Suprapubic skin (tissue), 4 donors: ENCODE measurements around the gene KANK4. TPM values are rescaled to one million over a fixed set of nuclear protein-coding genes. Genes with fewer than 3 reads are reported as not detected.

ENCODE experiments used
- DNase-seq, 2 donors: peaks; one replicate each; pipeline ENCODE4 v3.0.0-alpha.2; 2019; ENCODE audit warnings: low spot score in 2 of 2
- H3K27ac ChIP-seq: fragments of 200-600 bp; sonication (generic); one replicate; pipeline ENCODE4 v1.5.1; 2019
- H3K27me3 ChIP-seq: fragments of 200-600 bp; sonication (generic); one replicate; pipeline ENCODE4 v1.5.1; 2019
- H3K36me3 ChIP-seq: fragments of 200-600 bp; sonication (generic); one replicate; pipeline ENCODE4 v1.5.1; 2019
- H3K4me1 ChIP-seq: fragments of 200-600 bp; sonication (generic); one replicate; pipeline ENCODE4 v1.5.1; 2019
- H3K4me3 ChIP-seq: fragments of 200-600 bp; sonication (generic); one replicate; pipeline ENCODE4 v1.5.1; 2019; ENCODE audit warnings: mild to moderate bottlenecking
- H3K9me3 ChIP-seq: fragments of 200-600 bp; sonication (generic); one replicate; pipeline ENCODE4 v1.5.1; 2019
- EP300 ChIP-seq: sonication (generic); formaldehyde crosslinking; IDR thresholded peaks from one replicate; pipeline ENCODE4 v1.6.1; 2017; ENCODE audit warnings: antibody characterized with exemption
- POLR2A ChIP-seq, 2 donors: fragments of 450-650 bp; IDR thresholded peaks; one replicate each; pipeline ENCODE4 v1.6.1; 2017; ENCODE audit warnings: antibody characterized with exemption in 2 of 2, mild to moderate bottlenecking in 2 of 2, moderate library complexity in 2 of 2
- POLR2AphosphoS5 ChIP-seq, 3 donors: sonication (generic); formaldehyde crosslinking; IDR thresholded peaks; one replicate each; pipeline ENCODE4 v1.6.1; 2017; ENCODE audit warnings: antibody characterized with exemption in 3 of 3
- WGBS: methylation state at CpG from one replicate; pipeline ENCODE4 v1.1.5; 2018; 5-methylcytosine and 5-hydroxymethylcytosine counted together
- total RNA-seq, 4 donors: library from RNA; depleted of rRNA; stranded (reverse); fragments of >200 nt; gene quantifications; one replicate each; pipeline ENCODE4 v1.1.0, GENCODE V29; 2016
- TF ChIP-seq, protein P1 (sequence below), 2 donors: fragments of 200-600 bp in 1 of 2; fragments of 450-650 bp in 1 of 2; sonication (generic) in 1 of 2; IDR thresholded peaks; one replicate each; pipeline ENCODE4 v1.5.1; 2016 to 2019; ENCODE audit warnings: antibody characterized with exemption in 2 of 2, mild to moderate bottlenecking in 1 of 2, moderate library complexity in 1 of 2

KANK4 gene
- total RNA-seq, 4 donors from 2014 or later: 0.16 to 1.3 (median 0.54) TPM

GRCh38 chr1:62336995-62337705, 17.9 kb upstream of the KANK4 start:
- no peak for DNase-seq
- WGBS: 31% methylated on average over 10 of the region's 10 CpGs
- TF ChIP-seq POLR2AphosphoS5 (IDR thresholded peaks at IDR 0.05) (no peak), EP300 (no peak), POLR2A (IDR thresholded peaks at IDR 0.05) (no peak)
- TF ChIP-seq, protein P1, sequence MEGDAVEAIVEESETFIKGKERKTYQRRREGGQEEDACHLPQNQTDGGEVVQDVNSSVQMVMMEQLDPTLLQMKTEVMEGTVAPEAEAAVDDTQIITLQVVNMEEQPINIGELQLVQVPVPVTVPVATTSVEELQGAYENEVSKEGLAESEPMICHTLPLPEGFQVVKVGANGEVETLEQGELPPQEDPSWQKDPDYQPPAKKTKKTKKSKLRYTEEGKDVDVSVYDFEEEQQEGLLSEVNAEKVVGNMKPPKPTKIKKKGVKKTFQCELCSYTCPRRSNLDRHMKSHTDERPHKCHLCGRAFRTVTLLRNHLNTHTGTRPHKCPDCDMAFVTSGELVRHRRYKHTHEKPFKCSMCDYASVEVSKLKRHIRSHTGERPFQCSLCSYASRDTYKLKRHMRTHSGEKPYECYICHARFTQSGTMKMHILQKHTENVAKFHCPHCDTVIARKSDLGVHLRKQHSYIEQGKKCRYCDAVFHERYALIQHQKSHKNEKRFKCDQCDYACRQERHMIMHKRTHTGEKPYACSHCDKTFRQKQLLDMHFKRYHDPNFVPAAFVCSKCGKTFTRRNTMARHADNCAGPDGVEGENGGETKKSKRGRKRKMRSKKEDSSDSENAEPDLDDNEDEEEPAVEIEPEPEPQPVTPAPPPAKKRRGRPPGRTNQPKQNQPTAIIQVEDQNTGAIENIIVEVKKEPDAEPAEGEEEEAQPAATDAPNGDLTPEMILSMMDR (IDR thresholded peaks at IDR 0.05): no peak
- H3K36me3 ChIP-seq: no peaks in the 10 kb centered on the region
- H3K27ac ChIP-seq: no peak overlapping the region
- no peaks in the 10 kb centered on the region for H3K27me3 ChIP-seq
- peaks cover 9% of the 10 kb centered on the region for H3K4me1 ChIP-seq
- no peaks in the 10 kb centered on the region for H3K9me3 ChIP-seq
- H3K4me3 ChIP-seq: no peak overlapping the region

- H3K36me3 ChIP-seq: no peaks in the 10 kb centered on the region
- 73% methylated on average over 8 of the region's 8 CpGs for WGBS
- DNase-seq: no peak
- no peak for TF ChIP-seq POLR2A (IDR thresholded peaks at IDR 0.05)
- TF ChIP-seq EP300: no peak
- no peak for TF ChIP-seq POLR2AphosphoS5 (IDR thresholded peaks at IDR 0.05)
- TF ChIP-seq, protein P1 (IDR thresholded peaks at IDR 0.05): no peak
- H3K27me3 ChIP-seq: no peaks in the 10 kb centered on the region
- H3K4me1 ChIP-seq: peaks cover 9% of the 10 kb centered on the region
- no peaks in the 10 kb centered on the region for H3K9me3 ChIP-seq
- H3K27ac ChIP-seq: no peak overlapping the region
- no peak overlapping the region for H3K4me3 ChIP-seq
Observed at GRCh38 chr1:62336638-62336994, 17.4 kb upstream of the KANK4 start.

DNA sequence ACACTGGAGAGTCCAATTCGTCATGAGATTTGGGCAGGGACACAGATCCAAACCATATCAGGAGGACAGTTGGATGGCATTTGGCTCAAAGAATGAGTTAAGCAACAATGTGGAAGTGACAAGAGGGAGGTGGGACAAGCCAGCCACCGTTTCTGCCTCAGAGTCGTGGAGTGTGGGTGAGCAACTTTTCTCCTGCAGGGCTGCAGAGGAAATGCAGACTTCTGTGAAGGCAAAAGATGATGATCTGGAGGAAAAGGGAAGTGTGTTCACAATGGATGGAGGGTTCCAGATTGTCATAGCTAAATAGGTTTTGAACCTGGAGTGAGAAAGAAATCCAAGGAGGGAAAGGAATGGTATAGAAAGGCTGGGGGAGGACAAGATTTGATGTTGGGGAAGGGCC, 16.4 kb upstream of the KANK4 start:
- no peak for DNase-seq
- TF ChIP-seq POLR2A (IDR thresholded peaks at IDR 0.05) (no peak), EP300 (no peak), POLR2AphosphoS5 (IDR thresholded peaks at IDR 0.05) (no peak)
- TF ChIP-seq, protein P1 (IDR thresholded peaks at IDR 0.05): no peak
- 56% methylated on average over 3 of the region's 3 CpGs for WGBS
- no peaks in the 10 kb centered on the region for H3K9me3 ChIP-seq
- H3K27ac ChIP-seq: no peak overlapping the region
- no peaks in the 10 kb centered on the region for H3K27me3 ChIP-seq
- H3K36me3 ChIP-seq: no peaks in the 10 kb centered on the region
- H3K4me1 ChIP-seq: peaks cover 9% of the 10 kb centered on the region
- H3K4me3 ChIP-seq: no peak overlapping the region

DNA sequence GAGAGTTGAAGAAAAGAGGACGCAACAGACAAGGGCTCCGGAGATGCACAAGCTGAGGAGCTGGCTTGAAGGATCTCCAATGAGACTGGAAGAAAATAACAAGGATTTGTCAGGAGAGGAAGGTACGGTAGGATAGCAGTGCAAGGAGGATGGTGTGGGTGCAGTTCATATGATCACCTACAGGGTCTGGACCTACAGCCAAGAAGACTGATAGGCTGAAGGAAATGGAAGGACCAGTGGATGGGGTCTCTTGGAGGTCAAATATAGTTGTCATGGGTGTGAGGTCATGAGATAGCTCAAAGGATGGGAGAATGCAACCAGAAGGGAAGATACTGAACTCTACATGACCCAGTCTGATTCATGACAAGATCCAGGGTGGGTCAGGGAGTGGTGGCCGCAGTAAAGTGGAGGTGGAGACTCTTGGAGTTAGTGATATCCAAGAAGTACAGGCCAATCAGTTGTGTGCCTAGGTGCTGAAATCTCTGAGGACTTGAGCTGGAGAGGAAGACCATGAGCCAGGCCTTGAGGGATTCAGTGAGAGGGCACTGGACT, 15.3 kb upstream of the KANK4 start:
- peaks cover under 1% of the 10 kb centered on the region for H3K27me3 ChIP-seq
- no peak for TF ChIP-seq POLR2A (IDR thresholded peaks at IDR 0.05)
- no peak for TF ChIP-seq EP300
- TF ChIP-seq, protein P1 (IDR thresholded peaks at IDR 0.05): no peak
- TF ChIP-seq POLR2AphosphoS5 (IDR thresholded peaks at IDR 0.05): no peak
- H3K4me3 ChIP-seq: no peak overlapping the region
- H3K4me1 ChIP-seq: peaks cover 9% of the 10 kb centered on the region
- no peak overlapping the region for H3K27ac ChIP-seq
- no peak for DNase-seq
- no peaks in the 10 kb centered on the region for H3K9me3 ChIP-seq
- WGBS: 95% methylated on average over 4 of the region's 4 CpGs
- H3K36me3 ChIP-seq: no peaks in the 10 kb centered on the region

- no peak overlapping the region for H3K4me3 ChIP-seq
- no peak for DNase-seq
- peaks cover 9% of the 10 kb centered on the region for H3K4me1 ChIP-seq
- TF ChIP-seq POLR2AphosphoS5 (IDR thresholded peaks at IDR 0.05): no peak
- no peak for TF ChIP-seq EP300
- H3K27me3 ChIP-seq: peaks cover 7% of the 10 kb centered on the region
- H3K36me3 ChIP-seq: no peaks in the 10 kb centered on the region
- H3K27ac ChIP-seq: no peak overlapping the region
- whole genome bisulfite sequencing: 87% methylated on average over 6 of the region's 7 CpGs
- no peaks in the 10 kb centered on the region for H3K9me3 ChIP-seq
Observed at GRCh38 chr1:62333441-62333840, 14.2 kb upstream of the KANK4 start.
